H1 (cell line): ENCODE measurements around the gene CCNH. TPM values are rescaled to one million over a fixed set of nuclear protein-coding genes. Genes with fewer than 3 reads are reported as not detected.

Experiments
- CTCF ChIA-PET: fragments of 300-600 bp; sonication (Branson Sonifier 250); formaldehyde crosslinking; loops from one replicate; lab custom pipeline; 2021; ENCODE audit not compliant: partially characterized antibody; lab: Charles Lee
- POLR2A ChIA-PET: fragments of 300-600 bp; sonication (Branson Sonifier 250); formaldehyde crosslinking; loops from one replicate; lab custom pipeline; 2021; ENCODE audit warnings: inconsistent platforms; ENCODE audit not compliant: partially characterized antibody; lab: Charles Lee
- DNase-seq, 2 experiments: peaks; one replicate each; pipeline versions ENCODE4 v3.0.0 to v3.0.0-alpha.2; 2010 to 2022; ENCODE audit warnings: low spot score in 2 of 2, low read depth in 1 of 2, mixed read lengths in 1 of 2
- FAIRE-seq: peaks from 2 replicates; lab custom pipeline; 2011; peaks lifted over from hg19 to GRCh38; lab: Jason Lieb, UNC
- H2AFZ ChIP-seq: 2 replicates; pipeline ENCODE4 v1.8.1; 2012; ENCODE audit warnings: low read length, inconsistent platforms
- H2AK5ac ChIP-seq: 2 replicates; pipeline ENCODE4 v1.6.1; 2013; ENCODE audit warnings: low read depth, low read length
- H2BK120ac ChIP-seq: replicated peaks from 2 replicates; pipeline ENCODE3; 2013; ENCODE audit warnings: low read depth, low read length, inconsistent platforms
- H2BK12ac ChIP-seq: 2 replicates; pipeline ENCODE4 v1.6.1; 2013; ENCODE audit warnings: low read depth, low read length
- H2BK15ac ChIP-seq: 2 replicates; pipeline ENCODE4 v1.6.1; 2013; ENCODE audit warnings: low read length
- H2BK20ac ChIP-seq: 2 replicates; pipeline ENCODE4 v1.6.1; 2013; ENCODE audit warnings: low read length
- H2BK5ac ChIP-seq: 2 replicates; pipeline ENCODE4 v1.6.1; 2013; ENCODE audit warnings: low read depth, low read length
- H3K14ac ChIP-seq: 2 replicates; pipeline ENCODE4 v1.6.1; 2013; ENCODE audit warnings: inconsistent platforms; ENCODE audit not compliant: insufficient read length
- H3K18ac ChIP-seq: 2 replicates; pipeline ENCODE4 v1.6.1; 2013; ENCODE audit warnings: low read length; ENCODE audit errors: extremely low read depth
- H3K23ac ChIP-seq: 2 replicates; pipeline ENCODE4 v1.6.1; 2013; ENCODE audit warnings: inconsistent platforms; ENCODE audit not compliant: insufficient read length
- H3K23me2 ChIP-seq: 2 replicates; pipeline ENCODE4 v1.6.1; 2013; ENCODE audit warnings: low read depth, low read length
- H3K27ac ChIP-seq: 2 replicates; pipeline ENCODE4 v1.6.1; 2011; ENCODE audit warnings: low read depth, low read length, inconsistent platforms
- H3K27me3 ChIP-seq, 4 experiments: replicated peaks in 1 of 4; 1 replicate in 1 of 4; 2 replicates in 3 of 4; pipeline versions ENCODE4 v1.6.1 to v1.8.1; 2011 to 2013; ENCODE audit warnings: low read length in 3 of 4, mild to moderate bottlenecking in 3 of 4, inconsistent platforms in 2 of 4, mixed read lengths in 2 of 4, moderate library complexity in 1 of 4; ENCODE audit not compliant: control insufficient read depth in 3 of 4, insufficient read depth in 3 of 4; ENCODE audit errors: extremely low read depth in 1 of 4
- H3K36me3 ChIP-seq, 4 experiments: 2 replicates each; pipeline versions ENCODE4 v1.6.1 to v1.8.1; 2011 to 2013; ENCODE audit warnings: mild to moderate bottlenecking in 4 of 4, low read length in 3 of 4, moderate library complexity in 2 of 4, control low read depth in 1 of 4, inconsistent platforms in 1 of 4; ENCODE audit not compliant: insufficient read depth in 4 of 4, control insufficient read depth in 2 of 4
- H3K4ac ChIP-seq: replicated peaks from 2 replicates; pipeline ENCODE3; 2013; ENCODE audit warnings: low read length, low read depth, mixed read lengths, inconsistent platforms; ENCODE audit not compliant: insufficient read length
- H3K4me1 ChIP-seq, 4 experiments: replicated peaks in 1 of 4; 1 replicate in 1 of 4; 2 replicates in 3 of 4; pipeline versions ENCODE4 v1.6.1 to v1.8.1; 2011 to 2013; ENCODE audit warnings: low read length in 3 of 4, inconsistent platforms in 2 of 4, mixed read lengths in 1 of 4; ENCODE audit not compliant: insufficient read depth in 4 of 4, control insufficient read depth in 3 of 4
- H3K4me2 ChIP-seq, 2 experiments: 2 replicates each; pipeline versions ENCODE4 v1.6.1 to v1.8.1; 2011 to 2013; ENCODE audit warnings: low read depth in 2 of 2, low read length in 2 of 2, control low read depth in 1 of 2, inconsistent platforms in 1 of 2, mild to moderate bottlenecking in 1 of 2; ENCODE audit not compliant: insufficient read depth in 1 of 2
- H3K4me3 ChIP-seq, 4 experiments: fragments of 200-600, 300-600 bp in 1 of 4; sonication (generic), shearing (Covaris generic), sonication (Bioruptor Twin) in 1 of 4; 2 replicates each; pipeline versions ENCODE4 v1.5.1 to v1.8.1; 2011 to 2016; ENCODE audit warnings: low read length in 4 of 4, low read depth in 3 of 4, control low read depth in 2 of 4, inconsistent platforms in 2 of 4, mild to moderate bottlenecking in 2 of 4, mixed read lengths in 1 of 4, moderate library complexity in 1 of 4; ENCODE audit not compliant: insufficient read depth in 2 of 4; ENCODE audit errors: extremely low read depth in 1 of 4
- H3K56ac ChIP-seq: replicated peaks from 2 replicates; pipeline ENCODE3; 2013; ENCODE audit warnings: low read depth, mild to moderate bottlenecking, mixed read lengths, low read length, inconsistent platforms; ENCODE audit not compliant: insufficient read length
- H3K79me1 ChIP-seq: 2 replicates; pipeline ENCODE4 v1.6.1; 2013; ENCODE audit warnings: low read depth, low read length, control low read depth
- H3K79me2 ChIP-seq, 2 experiments: 2 replicates each; pipeline versions ENCODE4 v1.6.1 to v1.8.1; 2012 to 2013; ENCODE audit warnings: low read length in 2 of 2, mild to moderate bottlenecking in 2 of 2, inconsistent platforms in 1 of 2; ENCODE audit not compliant: insufficient read depth in 2 of 2, control insufficient read depth in 1 of 2
- H3K9ac ChIP-seq, 4 experiments: replicated peaks in 1 of 4; 1 replicate in 1 of 4; 2 replicates in 3 of 4; pipeline versions ENCODE4 v1.6.1 to v1.8.1; 2011 to 2013; ENCODE audit warnings: low read depth in 3 of 4, low read length in 3 of 4, control low read depth in 2 of 4, mild to moderate bottlenecking in 2 of 4, moderate library complexity in 2 of 4, inconsistent platforms in 1 of 4; ENCODE audit errors: extremely low read depth in 1 of 4
- H3K9me3 ChIP-seq, 2 experiments: 2 replicates each; pipeline versions ENCODE4 v1.6.1 to v1.8.1; 2012 to 2013; ENCODE audit warnings: mild to moderate bottlenecking in 2 of 2, moderate library complexity in 2 of 2, control low read depth in 1 of 2, inconsistent platforms in 1 of 2, low read depth in 1 of 2, low read length in 1 of 2, mixed read lengths in 1 of 2; ENCODE audit not compliant: insufficient read depth in 2 of 2
- H4K20me1 ChIP-seq, 2 experiments: replicated peaks in 1 of 2; 2 replicates each; pipeline versions ENCODE3 to v1.8.1; 2011 to 2013; ENCODE audit warnings: inconsistent platforms in 2 of 2, low read length in 2 of 2, mild to moderate bottlenecking in 1 of 2; ENCODE audit not compliant: insufficient read depth in 2 of 2, control insufficient read depth in 1 of 2
- H4K5ac ChIP-seq: 2 replicates; pipeline ENCODE4 v1.6.1; 2013; ENCODE audit warnings: low read length, low read depth, mixed read lengths, inconsistent platforms; ENCODE audit not compliant: insufficient read length
- H4K8ac ChIP-seq: 2 replicates; pipeline ENCODE4 v1.8.0; 2013; ENCODE audit warnings: mild to moderate bottlenecking, moderate library complexity, low read length, inconsistent platforms; ENCODE audit not compliant: insufficient read depth; ENCODE audit errors: extremely low read depth
- H4K91ac ChIP-seq: replicated peaks from 2 replicates; pipeline ENCODE3; 2013; ENCODE audit warnings: low read length, mixed read lengths, inconsistent platforms; ENCODE audit not compliant: insufficient read length
- CEBPB ChIP-seq: IDR thresholded peaks from 2 replicates; pipeline ENCODE4 v1.6.1; 2012; ENCODE audit warnings: low read depth, low read length
- GTF2F1 ChIP-seq: IDR thresholded peaks from 2 replicates; pipeline ENCODE4 v1.6.1; 2012; ENCODE audit warnings: low read depth, low read length, improper control_type of control experiment, borderline replicate concordance
- RAD21 ChIP-seq, 2 experiments: IDR thresholded peaks in 1 of 2; conservative IDR thresholded peaks in 1 of 2; 2 replicates each; pipeline ENCODE4 v1.6.1; 2011; ENCODE audit warnings: low read depth in 2 of 2, low read length in 2 of 2, improper control_type of control experiment in 1 of 2, inconsistent platforms in 1 of 2, mild to moderate bottlenecking in 1 of 2, moderate library complexity in 1 of 2
- SIX5 ChIP-seq: IDR thresholded peaks from 2 replicates; pipeline ENCODE4 v1.6.1; 2011; ENCODE audit warnings: mild to moderate bottlenecking, low read depth, low read length
- SUZ12 ChIP-seq: fragments of 200-600 bp; sonication (generic); IDR thresholded peaks from 2 replicates; pipeline ENCODE4 v1.6.1; 2012; ENCODE audit warnings: mild to moderate bottlenecking, inconsistent platforms, low read length, moderate library complexity, mixed read lengths
- WGBS, 2 experiments: shearing (Covaris generic) in 1 of 2; methylation state at CpG; one replicate each; pipeline versions ENCODE4 v1.1.6 to v1.1.7; 2013 to 2015; ENCODE audit warnings: low lambda C conversion rate in 2 of 2, mixed read lengths in 2 of 2, inconsistent platforms in 1 of 2, low coverage in 1 of 2, missing lambda C conversion rate in 1 of 2; ENCODE audit not compliant: insufficient replicate concordance in 2 of 2, insufficient coverage in 1 of 2, insufficient read length in 1 of 2; ENCODE audit errors: extremely low coverage in 1 of 2, missing lambda C conversion rate in 1 of 2; 5-methylcytosine and 5-hydroxymethylcytosine counted together
- polyA plus RNA-seq, 7 experiments: library from polyadenylated mRNA; depleted of rRNA in 3 of 7; stranded (reverse) in 5 of 7; unstranded in 2 of 7; fragments of >200 nt in 5 of 7; fragments of 200-250 nt in 2 of 7; gene quantifications; 1 replicate in 5 of 7; 2 replicates in 1 of 7; 4 replicates in 1 of 7; pipeline versions ENCODE4 v1.2.1 to v1.2.3, GENCODE V29; 2011 to 2013; ENCODE audit warnings: missing spikeins in 2 of 7, mixed read lengths in 2 of 7
- total RNA-seq: library from RNA; stranded (reverse); fragmentation: NEBNext Ultra II Directional; extraction: Animal tissue kit (Norgen Biotek cat#: 25700); gene quantifications from 2 replicates; pipeline ENCODE4 v1.2.1, GENCODE V29; 2021

The CCNH gene
- total and polyA plus RNA-seq, 2 of the 8 experiments (the other 6 are each of a cell fraction or from before 2014, with no cell fraction given), result 38.2 to 41.8 TPM

DNA sequence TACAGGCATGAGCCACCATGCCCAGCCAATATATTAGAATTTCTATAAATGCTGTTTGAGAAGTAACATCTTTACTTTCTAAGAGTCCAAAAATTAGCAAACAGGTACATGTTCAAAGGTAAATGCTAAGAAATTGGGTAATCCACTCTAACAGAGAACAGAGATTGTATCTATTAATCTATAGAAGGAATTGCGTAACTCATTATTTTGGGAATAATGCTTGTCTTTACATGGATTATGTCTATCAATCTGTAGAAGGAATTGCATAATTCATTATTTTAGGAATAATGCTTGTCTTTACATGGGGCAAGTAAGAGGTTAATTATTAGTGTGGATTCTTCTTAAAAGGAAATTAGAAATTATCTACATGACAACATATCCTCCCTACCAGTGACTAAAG lies 30.5 kb downstream of the CCNH start:
- H3K4me2 ChIP-seq, result no peak overlapping the region
- H3K4ac ChIP-seq, result no peak overlapping the region
- no peak overlapping the region for H3K23ac ChIP-seq
- no peaks in the 10 kb centered on the region for H3K4me1 ChIP-seq
- no peak overlapping the region for H2AK5ac ChIP-seq
- H2BK12ac ChIP-seq, result no peak overlapping the region
- H4K20me1 ChIP-seq, result no peaks in the 10 kb centered on the region
- H2BK120ac ChIP-seq, result no peak overlapping the region
- H3K27me3 ChIP-seq, result no peaks in the 10 kb centered on the region
- FAIRE-seq (no peak), DNase-seq (no peak)
- no peak overlapping the region for H4K8ac ChIP-seq
- no peak overlapping the region for H2AFZ ChIP-seq
- H3K14ac ChIP-seq, result no peak overlapping the region
- H3K23me2 ChIP-seq, result no peaks in the 10 kb centered on the region
- H3K27ac ChIP-seq, result no peak overlapping the region
- H3K36me3 ChIP-seq, result peaks cover 4 to 59% (median 15%) of the 10 kb centered on the region in 4 experiments
- 94% methylated on average over 1 of the region's 1 CpG; no CpG with 5 or more reads in 1 of the 2 experiments for WGBS, 2 experiments
- TF ChIP-seq CEBPB, result peak; percentile 62; the same call in 1 of the 2 replicates
- TF ChIP-seq GTF2F1, result no peak
- no peak for TF ChIP-seq SUZ12
- no peak for TF ChIP-seq RAD21 (IDR thresholded peaks at IDR 0.05 in 1 of 2, conservative IDR thresholded peaks at IDR 0.05 in 1 of 2; ENCODE audit: low read depth in 2 of 2, low read length in 2 of 2)
- no peak for TF ChIP-seq SIX5
- no peak overlapping the region for H2BK5ac ChIP-seq
- H3K4me3 ChIP-seq, result no peak overlapping the region
- POLR2A ChIA-PET, result no interaction called here
- CTCF ChIA-PET, result no interaction called here
- no peaks in the 10 kb centered on the region for H3K79me1 ChIP-seq
- no peak overlapping the region for H4K5ac ChIP-seq
- H3K18ac ChIP-seq, result no peak overlapping the region
- H3K9me3 ChIP-seq, result no peaks in the 10 kb centered on the region
- no peak overlapping the region for H3K9ac ChIP-seq
- no peak overlapping the region for H4K91ac ChIP-seq
- no peak overlapping the region for H3K56ac ChIP-seq
- H2BK20ac ChIP-seq, result no peak overlapping the region
- no peaks in the 10 kb centered on the region for H3K79me2 ChIP-seq
- H2BK15ac ChIP-seq, result no peak overlapping the region
